ENCODE measurements around the gene ACTR6.

- TF ChIP-seq CTCF (IDR thresholded peaks at IDR 0.05; ENCODE audit: insufficient read depth, low read depth, low read length) (no peak), EZH2 (IDR thresholded peaks at IDR 0.05; ENCODE audit: insufficient read depth, low read length) (no peak)
Measured at GRCh38 chr12:100211698-100212097, 11.1 kb downstream of the ACTR6 start.
